GM21381 (cell line): ENCODE measurements around the gene PANK4.

ENCODE experiments used
- ATAC-seq: cut with Tn5 transposase; IDR thresholded peaks from one replicate; pipeline ENCODE4 v1.9.1; 2021; ENCODE audit warnings: mild to moderate bottlenecking, moderate library complexity; ENCODE audit not compliant: unreplicated experiment

The PANK4 gene

DNA sequence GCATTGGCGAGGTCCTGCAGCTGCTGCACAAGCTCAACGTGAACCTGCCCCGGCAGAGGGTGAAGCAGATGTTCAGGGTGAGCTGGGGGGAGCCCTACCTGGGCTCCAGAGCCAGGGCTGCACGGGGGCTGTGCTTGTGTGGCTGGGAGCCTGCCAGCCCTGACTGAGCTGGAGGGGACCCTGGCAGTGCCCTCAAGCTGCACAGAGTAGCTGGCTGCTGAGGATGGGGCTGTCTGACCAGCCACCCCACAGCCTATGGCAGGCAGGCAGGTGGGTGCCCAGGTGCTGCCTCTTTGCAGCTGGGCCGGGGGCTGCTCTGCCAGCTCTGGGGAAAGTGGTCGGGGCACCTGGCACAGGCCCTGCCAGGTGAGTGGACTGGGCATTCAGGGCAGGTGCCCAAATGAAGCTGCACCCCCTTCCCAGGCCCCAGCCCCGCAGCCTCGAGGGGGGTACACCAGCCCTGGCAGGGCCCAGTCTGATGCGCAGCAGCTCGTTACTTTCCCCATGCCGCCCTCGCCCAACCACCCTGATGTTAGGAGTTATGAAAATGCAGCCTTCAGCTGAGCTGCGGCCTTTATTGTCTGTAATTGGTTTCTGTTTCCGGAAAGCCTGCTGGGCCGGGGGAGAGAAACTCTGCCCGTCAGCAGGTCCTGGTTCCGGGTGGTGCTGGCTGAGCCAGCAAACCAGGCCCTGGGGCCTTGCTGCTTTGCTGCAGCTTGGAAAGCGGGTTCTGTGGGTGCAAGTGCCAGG, 46.0 kb downstream of the PANK4 start:
- no peak for ATAC-seq

- ATAC-seq = no peak
These were observed 46.8 kb downstream of the PANK4 start for GRCh38 chr1:2479618-2480017.

- no peak for ATAC-seq
These were observed 47.2 kb downstream of the PANK4 start for GRCh38 chr1:2479186-2479585.

DNA sequence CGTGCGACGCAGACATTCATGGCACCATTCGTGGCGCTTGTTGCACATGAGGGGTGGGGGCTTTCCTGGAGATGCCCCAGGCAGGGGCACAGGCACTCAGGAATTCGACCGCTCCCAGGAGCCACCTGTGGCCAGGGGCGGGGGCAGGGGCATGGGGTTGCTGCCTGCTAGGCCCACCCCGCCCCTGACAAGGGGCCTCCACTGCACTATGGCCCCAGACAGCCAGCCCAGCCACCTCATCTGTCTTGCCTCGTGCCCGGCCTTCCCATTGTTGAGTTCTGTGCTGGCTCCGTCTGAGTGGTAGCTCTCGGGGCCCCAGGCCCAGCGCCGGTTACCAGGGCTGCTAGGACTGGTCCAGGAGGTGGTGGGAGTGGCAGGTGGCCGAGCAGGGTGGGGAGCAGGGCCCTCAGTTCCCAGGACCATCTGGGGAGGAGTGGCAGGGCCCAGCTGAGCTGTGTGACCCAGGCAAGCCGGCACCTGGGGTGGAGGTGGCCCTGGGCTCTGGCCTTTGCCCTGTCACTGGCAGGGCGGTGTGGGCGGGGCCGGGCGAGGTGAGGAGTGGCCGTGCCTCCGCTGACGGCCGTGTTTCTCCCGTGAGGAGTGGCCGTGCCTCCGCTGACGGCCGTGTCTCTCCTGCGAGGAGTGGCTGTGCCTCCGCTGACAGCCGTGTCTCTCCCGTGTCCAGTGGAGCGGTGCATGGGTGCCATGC, 48.5 kb downstream of the PANK4 start:
- no peak for ATAC-seq

GRCh38 chr1:2477309-2477708, 49.1 kb downstream of the PANK4 start:
- no peak for ATAC-seq

DNA sequence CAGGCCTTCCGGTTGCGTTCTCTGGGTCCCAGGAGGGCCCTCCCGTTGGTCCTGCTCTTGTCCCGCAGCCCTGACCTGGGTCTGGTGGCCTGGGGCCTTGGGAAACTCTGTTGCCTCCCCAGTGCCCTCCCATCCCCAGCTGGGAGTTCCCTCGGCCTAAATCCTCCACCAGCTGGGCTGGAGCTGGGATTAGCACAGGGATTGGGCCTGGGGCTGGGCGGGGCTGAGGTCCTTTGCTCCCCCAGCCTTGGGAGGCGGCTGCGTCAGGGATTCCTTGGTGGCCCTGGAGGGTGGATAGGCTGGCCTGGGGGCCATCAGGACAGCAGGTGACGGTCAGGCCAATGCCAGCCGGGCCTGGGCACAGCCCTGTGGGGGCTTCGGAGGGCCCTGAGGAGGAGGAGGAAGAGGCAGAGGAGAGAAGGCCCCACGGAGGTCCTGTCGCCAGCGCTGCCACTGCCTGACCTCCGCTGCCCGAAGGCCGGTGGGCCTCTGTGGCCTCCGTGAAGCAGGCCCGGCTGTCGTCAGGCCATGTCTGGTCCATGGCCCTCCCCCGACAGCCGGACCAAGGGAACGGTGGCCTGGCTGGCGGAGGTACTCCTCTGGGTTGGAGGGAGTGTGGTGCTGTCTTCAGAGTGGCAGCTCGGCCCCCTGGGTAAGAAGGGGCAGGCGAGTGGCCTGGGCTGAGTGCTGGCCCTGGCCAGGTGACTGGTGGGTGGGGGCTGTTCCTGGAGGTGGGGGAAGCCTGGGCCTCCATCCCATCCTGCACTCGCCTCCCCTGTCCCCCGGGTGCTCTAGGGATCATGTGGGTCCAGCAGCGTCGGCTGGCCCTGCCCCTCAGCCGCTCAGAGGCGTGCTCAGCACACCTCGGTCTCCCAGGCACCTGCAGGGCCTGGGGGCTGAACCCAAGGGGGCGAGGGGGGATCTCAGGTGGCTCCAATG, 50.1 kb downstream of the PANK4 start, which contains the start of gene PLCH2:
TSS of gene PLCH2 (plus strand) at position 229 of the 939 bp plus-strand sequence. CDS start at position 529, 300 bp downstream.
- ATAC-seq = no peak

GRCh38 chr1:2475571-2475970, 50.8 kb downstream of the PANK4 start:
- ATAC-seq = no peak

DNA sequence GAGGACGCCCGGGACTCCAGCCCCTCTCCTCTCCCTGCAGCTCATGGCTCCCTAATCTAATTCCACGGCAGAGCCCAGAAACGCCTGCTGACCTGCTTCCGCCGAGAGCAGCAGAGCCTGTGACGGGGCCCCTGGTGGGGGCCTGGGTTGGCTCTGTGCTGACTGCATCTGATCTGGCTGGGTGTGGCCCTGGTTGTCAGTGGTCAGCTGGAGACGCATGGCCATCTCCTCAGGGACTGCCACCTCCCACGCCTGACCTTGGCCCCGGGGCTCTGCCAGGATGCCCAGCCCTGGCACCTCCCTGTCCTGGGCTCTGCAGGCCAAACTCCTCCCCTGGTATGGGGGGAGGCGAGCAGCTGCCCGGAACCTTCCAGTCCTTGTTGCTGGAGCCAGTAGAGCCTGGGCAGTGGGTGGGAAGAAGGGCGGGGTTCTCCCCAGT, 51.4 kb downstream of the PANK4 start:
- no peak for ATAC-seq

- no peak for ATAC-seq
These were observed 52.1 kb downstream of the PANK4 start for GRCh38 chr1:2474104-2474844.

- ATAC-seq = no peak
These were observed 53.2 kb downstream of the PANK4 start for GRCh38 chr1:2473198-2473597.

DNA sequence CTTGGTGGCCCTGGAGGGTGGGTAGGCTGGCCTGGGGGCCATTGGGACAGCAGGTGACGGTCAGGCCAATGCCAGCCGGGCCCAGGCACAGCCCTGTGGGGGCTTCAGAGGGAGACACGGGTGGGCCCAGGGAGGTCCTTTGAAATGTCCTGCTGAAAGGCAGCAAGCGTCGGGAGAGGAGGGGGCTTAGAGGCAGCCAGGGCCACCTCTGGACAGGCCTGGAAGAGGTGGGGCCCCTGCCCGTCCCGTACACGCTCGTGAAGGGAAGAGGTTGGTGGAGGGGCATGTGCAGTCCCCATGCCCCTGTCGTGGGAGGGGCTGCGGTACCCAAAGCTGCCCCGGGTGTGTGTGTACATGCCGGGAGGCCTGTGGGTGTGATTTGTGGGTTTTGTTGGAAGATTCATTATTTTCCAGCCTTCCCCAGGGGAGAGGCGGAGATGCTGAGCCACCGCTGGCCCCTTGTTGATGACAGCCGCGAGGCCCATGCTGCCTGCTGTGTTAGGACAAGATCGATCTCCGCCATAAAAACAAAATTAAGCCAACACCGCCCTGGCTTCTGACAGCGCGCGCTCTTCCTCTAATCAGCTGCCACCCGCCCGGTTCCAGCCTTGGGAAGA, 53.7 kb downstream of the PANK4 start:
- no peak for ATAC-seq

GRCh38 chr1:2472109-2472508, 54.3 kb downstream of the PANK4 start:
- ATAC-seq = no peak

DNA sequence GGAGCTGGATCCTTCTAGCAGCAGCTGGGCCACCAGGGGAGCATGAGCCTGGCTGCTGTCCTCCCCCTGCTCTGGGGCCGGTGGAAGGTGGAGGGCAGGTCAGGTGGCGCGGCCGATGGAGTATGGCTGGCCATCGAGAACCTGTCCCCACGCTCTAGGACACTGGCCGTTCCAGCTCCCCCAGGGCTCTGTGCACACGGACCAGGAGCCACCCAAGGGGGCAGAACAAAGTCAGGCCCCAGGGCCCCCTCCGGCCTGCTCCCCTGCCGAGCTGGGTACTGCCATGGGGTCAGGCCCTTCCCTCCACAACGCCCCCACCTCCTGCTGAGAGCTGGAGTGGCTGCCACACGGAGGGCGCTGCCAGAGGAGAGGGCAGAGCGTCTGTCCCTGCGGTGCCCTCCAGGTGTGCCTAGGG, 54.8 kb downstream of the PANK4 start:
- ATAC-seq = no peak

- ATAC-seq = no peak
These were observed 55.3 kb downstream of the PANK4 start for GRCh38 chr1:2471159-2471471.

DNA sequence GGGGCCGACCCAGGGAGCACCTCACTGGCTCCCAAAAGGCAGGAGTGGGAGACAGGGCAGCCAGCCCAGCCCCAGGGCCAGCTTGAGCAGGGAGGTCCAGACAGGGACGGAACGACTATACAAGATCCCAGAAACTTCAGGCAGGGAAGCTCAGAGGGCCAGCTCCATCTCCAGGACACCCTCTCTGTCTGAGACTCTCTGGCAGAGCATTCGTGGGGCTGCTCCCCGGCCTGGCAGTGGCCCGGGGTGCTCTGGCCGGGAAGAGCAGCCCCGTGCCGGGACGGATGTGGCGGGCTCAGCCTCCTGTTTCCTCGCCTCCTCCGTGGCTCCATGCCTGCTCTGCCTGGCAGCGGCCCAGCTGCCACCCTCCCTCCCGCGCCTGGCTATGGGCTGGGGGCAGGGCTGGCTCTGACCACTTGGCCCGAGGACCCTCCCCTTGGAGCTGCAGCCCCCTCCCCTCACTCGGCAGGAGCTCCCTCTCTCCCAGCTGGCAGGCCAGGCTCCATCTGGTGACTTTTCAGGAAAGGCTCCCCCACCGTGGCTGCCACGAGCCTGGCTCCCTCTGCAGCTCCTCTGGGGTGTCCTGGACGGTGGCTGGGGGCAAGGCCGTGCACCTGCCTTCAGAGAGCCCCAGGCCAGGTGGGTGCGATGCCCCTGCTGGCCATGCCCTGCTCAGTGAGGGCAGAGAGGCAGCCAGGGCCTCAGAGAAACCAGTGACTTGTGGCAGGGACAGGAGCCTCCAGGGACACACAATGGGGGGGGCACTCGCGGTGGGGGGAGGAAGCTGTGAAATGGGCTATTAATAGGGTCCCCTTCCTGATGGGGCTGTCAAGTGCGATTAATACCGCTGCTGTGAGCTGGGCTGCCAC, 55.9 kb downstream of the PANK4 start:
- ATAC-seq = no peak

- ATAC-seq = no peak
These were observed 57.1 kb downstream of the PANK4 start for GRCh38 chr1:2469103-2469940.

DNA sequence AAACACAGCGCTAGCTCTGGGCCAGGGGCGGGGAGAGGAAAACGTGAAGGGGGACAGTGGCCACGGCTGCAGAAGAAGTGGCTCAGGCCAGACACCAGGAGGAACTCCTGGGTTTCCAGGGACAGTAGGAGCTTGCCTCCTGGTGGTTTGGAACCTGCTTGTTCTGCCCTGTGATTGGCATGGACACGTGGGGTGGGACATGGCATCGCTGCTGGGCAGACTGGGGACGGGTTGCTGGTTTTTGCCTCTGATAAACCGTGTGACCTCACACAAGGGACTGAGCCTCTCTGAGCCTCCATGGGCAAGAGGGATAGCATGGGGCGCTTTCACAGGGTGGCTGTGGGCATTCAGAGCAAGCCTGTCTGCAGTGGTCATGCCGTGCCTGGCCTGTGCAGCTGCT, 57.9 kb downstream of the PANK4 start:
- ATAC-seq = no peak

GRCh38 chr1:2468041-2468472, 58.3 kb downstream of the PANK4 start:
- ATAC-seq = no peak
